Measurements from ENCODE around the gene TENT4A. TPM values are rescaled to one million over a fixed set of nuclear protein-coding genes. Genes with fewer than 3 reads are reported as not detected.

The TENT4A gene
- total RNA-seq, 4 donors from 2014 or later = 14.1 to 43.3 (median 27.2) TPM

GRCh38 chr5:6755519-6755918 is 42.3 kb downstream of the TENT4A start:
- no peak for DNase-seq
- TF ChIP-seq, protein P1, sequence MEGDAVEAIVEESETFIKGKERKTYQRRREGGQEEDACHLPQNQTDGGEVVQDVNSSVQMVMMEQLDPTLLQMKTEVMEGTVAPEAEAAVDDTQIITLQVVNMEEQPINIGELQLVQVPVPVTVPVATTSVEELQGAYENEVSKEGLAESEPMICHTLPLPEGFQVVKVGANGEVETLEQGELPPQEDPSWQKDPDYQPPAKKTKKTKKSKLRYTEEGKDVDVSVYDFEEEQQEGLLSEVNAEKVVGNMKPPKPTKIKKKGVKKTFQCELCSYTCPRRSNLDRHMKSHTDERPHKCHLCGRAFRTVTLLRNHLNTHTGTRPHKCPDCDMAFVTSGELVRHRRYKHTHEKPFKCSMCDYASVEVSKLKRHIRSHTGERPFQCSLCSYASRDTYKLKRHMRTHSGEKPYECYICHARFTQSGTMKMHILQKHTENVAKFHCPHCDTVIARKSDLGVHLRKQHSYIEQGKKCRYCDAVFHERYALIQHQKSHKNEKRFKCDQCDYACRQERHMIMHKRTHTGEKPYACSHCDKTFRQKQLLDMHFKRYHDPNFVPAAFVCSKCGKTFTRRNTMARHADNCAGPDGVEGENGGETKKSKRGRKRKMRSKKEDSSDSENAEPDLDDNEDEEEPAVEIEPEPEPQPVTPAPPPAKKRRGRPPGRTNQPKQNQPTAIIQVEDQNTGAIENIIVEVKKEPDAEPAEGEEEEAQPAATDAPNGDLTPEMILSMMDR (IDR thresholded peaks at IDR 0.05) = no peak
- H3K4me3 ChIP-seq = no peak overlapping the region
- H3K4me1 ChIP-seq = no peaks in the 10 kb centered on the region
- no peaks in the 10 kb centered on the region for H3K36me3 ChIP-seq
- H3K27ac ChIP-seq = no peak overlapping the region
- H3K27me3 ChIP-seq = no peaks in the 10 kb centered on the region
- H3K9me3 ChIP-seq = no peaks in the 10 kb centered on the region
- intact Hi-C loops (cut with DNase I; ENCODE audit: low total_unique reads) = no loop called here

- Histone ChIP-seq H3K36me3 (no peaks in the 10 kb centered on the region), H3K4me1 (no peaks in the 10 kb centered on the region), H3K9me3 (no peaks in the 10 kb centered on the region), H3K27ac (no peak overlapping the region), H3K27me3 (no peaks in the 10 kb centered on the region), H3K4me3 (no peak overlapping the region)
- intact Hi-C loops (cut with DNase I; ENCODE audit: low total_unique reads) = no loop called here
- no peak for DNase-seq
- TF ChIP-seq, protein P1 (IDR thresholded peaks at IDR 0.05) = no peak
- TF ChIP-seq POLR2A (IDR thresholded peaks at IDR 0.05) = no peak
Observed at GRCh38 chr5:6755941-6756340, 42.7 kb downstream of the TENT4A start.

- H3K27ac ChIP-seq = no peak overlapping the region
- intact Hi-C loops (cut with DNase I; ENCODE audit: low total_unique reads) = no loop called here
- no peak for DNase-seq
- H3K4me1 ChIP-seq = no peaks in the 10 kb centered on the region
- H3K9me3 ChIP-seq = no peaks in the 10 kb centered on the region
- H3K27me3 ChIP-seq = no peaks in the 10 kb centered on the region
- no peaks in the 10 kb centered on the region for H3K36me3 ChIP-seq
- TF ChIP-seq, protein P1 (IDR thresholded peaks at IDR 0.05) = no peak
- TF ChIP-seq POLR2A (IDR thresholded peaks at IDR 0.05) = no peak
- H3K4me3 ChIP-seq = no peak overlapping the region
Observed at GRCh38 chr5:6757414-6757969, 44.3 kb downstream of the TENT4A start.

DNA sequence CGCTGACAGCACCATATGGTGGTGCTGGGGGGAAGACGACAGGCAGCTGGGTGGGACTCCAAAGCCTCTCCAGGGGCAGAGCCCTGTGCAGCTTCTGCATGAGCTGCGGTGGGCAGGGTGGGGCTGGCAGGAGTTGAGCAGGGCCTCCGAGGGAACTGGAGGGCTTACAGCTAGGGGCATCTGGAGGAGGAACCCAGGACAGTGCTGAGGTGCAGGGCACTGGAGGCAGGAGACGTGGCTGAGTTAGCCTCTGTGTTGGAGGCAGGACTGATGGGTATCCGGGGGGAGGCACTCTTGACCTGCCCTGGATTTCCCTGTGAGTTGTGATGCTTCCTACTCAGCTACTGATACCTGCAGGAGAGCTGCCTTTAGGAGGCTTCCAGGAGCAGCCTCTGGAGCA is 45.0 kb downstream of the TENT4A start:
- Histone ChIP-seq H3K27ac (no peak overlapping the region), H3K27me3 (no peaks in the 10 kb centered on the region), H3K4me1 (no peaks in the 10 kb centered on the region), H3K4me3 (no peak overlapping the region), H3K36me3 (no peaks in the 10 kb centered on the region), H3K9me3 (no peaks in the 10 kb centered on the region)
- intact Hi-C loops (cut with DNase I; ENCODE audit: low total_unique reads) = no loop called here
- TF ChIP-seq POLR2A (IDR thresholded peaks at IDR 0.05) = no peak
- TF ChIP-seq, protein P1 (IDR thresholded peaks at IDR 0.05) = no peak
- DNase-seq = no peak

DNA sequence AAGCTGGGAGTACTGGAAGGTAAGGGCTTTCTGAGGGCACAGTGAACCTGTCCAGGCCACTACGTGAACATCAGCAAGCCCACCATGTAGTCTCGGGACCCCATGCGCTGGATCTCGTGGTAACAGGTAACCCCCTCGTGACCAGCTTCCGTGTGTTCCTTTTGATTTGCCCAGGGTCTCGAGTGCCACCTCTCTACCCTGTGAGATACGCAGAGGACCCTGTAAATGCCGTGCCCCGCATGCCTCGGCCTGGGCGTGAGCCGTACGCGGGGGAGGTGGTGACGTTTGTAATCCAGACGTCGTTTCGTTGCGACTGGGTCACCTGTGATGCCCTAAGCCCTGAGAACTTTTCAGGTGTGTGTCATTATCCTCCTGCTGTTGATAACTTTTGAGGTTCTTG is 45.5 kb downstream of the TENT4A start:
- no peaks in the 10 kb centered on the region for H3K9me3 ChIP-seq
- no peaks in the 10 kb centered on the region for H3K36me3 ChIP-seq
- no peak overlapping the region for H3K27ac ChIP-seq
- no peaks in the 10 kb centered on the region for H3K27me3 ChIP-seq
- intact Hi-C loops (cut with DNase I; ENCODE audit: low total_unique reads) = no loop called here
- no peak overlapping the region for H3K4me3 ChIP-seq
- no peaks in the 10 kb centered on the region for H3K4me1 ChIP-seq
- no peak for DNase-seq
- no peak for TF ChIP-seq POLR2A (IDR thresholded peaks at IDR 0.05)
- TF ChIP-seq, protein P1 (IDR thresholded peaks at IDR 0.05) = no peak
